GM12892 (cell line): ENCODE measurements around the gene DTX2.

Experiments
- POLR2A ChIP-seq: IDR thresholded peaks from 2 replicates; pipeline ENCODE4 v1.6.1; 2011; ENCODE audit warnings: low read depth, low read length, control low read depth
- POLR2AphosphoS5 ChIP-seq: IDR thresholded peaks from 2 replicates; pipeline ENCODE4 v1.6.1; 2011; ENCODE audit warnings: low read depth, low read length, control low read depth

DNA sequence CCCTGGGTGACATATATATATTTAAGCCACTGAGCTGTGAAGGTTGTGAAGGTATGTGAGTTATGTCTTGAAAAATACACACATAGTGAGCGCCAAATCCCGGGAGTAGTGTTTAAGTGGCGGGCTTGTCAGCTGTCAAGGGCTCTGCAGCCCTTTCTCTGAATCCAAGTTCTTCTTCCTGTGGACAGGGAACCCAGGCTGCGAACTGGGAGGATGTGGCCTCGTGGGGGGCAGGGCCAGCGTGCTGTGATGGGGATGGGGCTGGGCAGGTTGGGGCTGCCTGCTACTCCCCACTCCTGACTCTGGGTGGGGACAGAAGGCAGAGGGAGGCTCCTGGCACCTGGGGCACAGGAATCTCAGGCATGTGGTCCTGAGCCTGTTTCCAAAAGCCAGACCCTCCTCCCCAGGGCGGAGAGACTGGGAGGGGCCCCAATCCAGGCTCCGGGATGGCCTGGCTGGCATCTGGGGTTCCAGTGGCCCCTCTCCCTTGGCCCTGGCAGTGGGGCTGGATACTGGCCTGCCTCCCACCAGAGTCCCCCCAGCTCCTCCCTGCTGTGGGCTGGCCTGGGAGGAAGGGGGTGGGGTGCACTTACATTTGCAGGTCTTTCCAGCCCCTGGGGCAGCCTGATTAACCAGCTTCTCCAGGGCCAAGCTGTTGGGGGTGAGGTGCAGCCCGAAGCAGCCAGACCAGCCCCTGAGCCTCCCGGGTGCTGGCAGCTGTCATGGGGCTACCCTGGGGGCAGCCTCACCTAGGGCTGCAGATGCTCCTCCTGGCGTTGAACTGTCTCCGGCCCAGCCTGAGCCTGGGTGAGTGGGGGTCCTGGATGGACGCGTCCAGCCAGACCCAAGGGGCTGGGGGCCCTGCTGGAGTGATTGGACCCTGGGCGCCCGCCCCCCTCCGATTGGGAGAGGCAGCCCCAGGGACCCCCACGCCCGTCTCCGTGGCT is 48.7 kb downstream of the DTX2 start, which contains the start of gene UPK3B:
- no peak for TF ChIP-seq POLR2A
- TF ChIP-seq POLR2AphosphoS5 = no peak
